ENCODE results near the gene ARHGEF19. TPM values are rescaled to one million over a fixed set of nuclear protein-coding genes. Genes with fewer than 3 reads are reported as not detected.

ARHGEF19 gene
- total and polyA plus RNA-seq, 10 donors, result 3.5 to 12.9 (median 7.8) TPM

GRCh38 chr1:16242556-16243214 lies 30.2 kb upstream of the ARHGEF19 start:
- Histone ChIP-seq H3K4me3 (no peak overlapping the region), H3K36me3 (peaks cover 0 to 27% (median 0%) of the 10 kb centered on the region in 6 donors), H3K9me3 (no peaks in the 10 kb centered on the region), H3K4me1 (peaks cover 0 to 20% (median 8%) of the 10 kb centered on the region in 6 donors), H3K27ac (no peak overlapping the region), H3K27me3 (replicated peaks in 1 of 7) (no peaks in the 10 kb centered on the region)
- 87 to 95% (median 89%) methylated on average over 10 to 17 of the region's 17 CpGs for WGBS, 5 donors
- TF ChIP-seq POLR2AphosphoS5 (IDR thresholded peaks at IDR 0.05) (peak in 1 of 3 donors; percentile 42), POLR2A (IDR thresholded peaks at IDR 0.05) (no peak)
- intact Hi-C loops (cut with DNase I; ENCODE audit: low total_unique reads), result loop anchor here (10.0 kb wide), 1 partner anchor 112 kb away; the partner anchor contains the start of gene FBXO42
- no peak for DNase-seq

GRCh38 chr1:16241221-16241708 lies 28.8 kb upstream of the ARHGEF19 start:
- Histone ChIP-seq H3K27ac (no peak overlapping the region), H3K4me3 (no peak overlapping the region), H3K4me1 (peaks cover 9 to 29% (median 16%) of the 10 kb centered on the region in 6 donors), H3K36me3 (peaks cover 0 to 13% (median 0%) of the 10 kb centered on the region in 6 donors), H3K9me3 (no peaks in the 10 kb centered on the region), H3K27me3 (replicated peaks in 1 of 7) (no peaks in the 10 kb centered on the region)
- intact Hi-C loops (cut with DNase I; ENCODE audit: low total_unique reads), result loop anchor here (10.0 kb wide), 1 partner anchor 114 kb away; the partner anchor contains the start of gene FBXO42
- 82 to 86% (median 83%) methylated on average over 10 of the region's 10 CpGs for WGBS, 5 donors
- peak in 1 of 3 donors; percentile 27 for TF ChIP-seq POLR2AphosphoS5 (IDR thresholded peaks at IDR 0.05)
- TF ChIP-seq POLR2A (IDR thresholded peaks at IDR 0.05), result no peak
- DNase-seq, result no peak

- Histone ChIP-seq H3K27ac (no peak overlapping the region), H3K4me3 (no peak overlapping the region), H3K4me1 (peaks cover 13 to 41% (median 22%) of the 10 kb centered on the region in 6 donors), H3K27me3 (replicated peaks in 1 of 7) (no peaks in the 10 kb centered on the region), H3K9me3 (no peaks in the 10 kb centered on the region), H3K36me3 (peaks cover 0 to under 1% (median 0%) of the 10 kb centered on the region in 6 donors)
- TF ChIP-seq CTCF (IDR thresholded peaks at IDR 0.05 in 8 of 11, conservative IDR thresholded peaks at IDR 0.05 in 3 of 11), result no peak
- no peak for TF ChIP-seq POLR2A (IDR thresholded peaks at IDR 0.05)
- TF ChIP-seq POLR2AphosphoS5 (IDR thresholded peaks at IDR 0.05), result no peak
- intact Hi-C loops (cut with DNase I; ENCODE audit: low total_unique reads), result loop anchor here (10.0 kb wide), 1 partner anchor 115 kb away; the partner anchor contains the start of gene FBXO42
- no peak for DNase-seq
- 76 to 89% (median 88%) methylated on average over 2 of the region's 2 CpGs for WGBS, 5 donors
Measured at GRCh38 chr1:16239972-16240491, 27.6 kb upstream of the ARHGEF19 start.

GRCh38 chr1:16237343-16237830 lies 24.9 kb upstream of the ARHGEF19 start:
- peak overlapping the region; percentile 61 to 93 (median 88) for H3K27ac ChIP-seq
- intact Hi-C loops (cut with DNase I; ENCODE audit: low total_unique reads), result no loop called here
- peaks cover 0 to 11% (median 2%) of the 10 kb centered on the region in 6 donors for H3K36me3 ChIP-seq
- H3K4me1 ChIP-seq, result peaks cover 8 to 33% (median 19%) of the 10 kb centered on the region in 6 donors
- H3K27me3 ChIP-seq (replicated peaks in 1 of 7), result no peaks in the 10 kb centered on the region
- H3K9me3 ChIP-seq, result no peaks in the 10 kb centered on the region
- peak overlapping the region; percentile 58 to 78 (median 60) for H3K4me3 ChIP-seq
- TF ChIP-seq CTCF (IDR thresholded peaks at IDR 0.05 in 8 of 11, conservative IDR thresholded peaks at IDR 0.05 in 3 of 11) (no peak), POLR2AphosphoS5 (IDR thresholded peaks at IDR 0.05) (no peak), POLR2A (IDR thresholded peaks at IDR 0.05) (no peak)
- DNase-seq, result no peak
- WGBS, 5 donors, result 26 to 31% (median 29%) methylated on average over 6 of the region's 6 CpGs

Data from spleen (tissue), 11 donors.